HG03354 (cell line): ENCODE results near the gene ACTN2.

ENCODE experiments used
- ATAC-seq: cut with Tn5 transposase; IDR thresholded peaks from one replicate; pipeline ENCODE4 v1.9.1; 2021; ENCODE audit warnings: mild to moderate bottlenecking; ENCODE audit not compliant: unreplicated experiment, poor library complexity, severe bottlenecking

ACTN2 gene

GRCh38 chr1:236761397-236762132 is 75.3 kb downstream of the ACTN2 start:
- no peak for ATAC-seq

DNA sequence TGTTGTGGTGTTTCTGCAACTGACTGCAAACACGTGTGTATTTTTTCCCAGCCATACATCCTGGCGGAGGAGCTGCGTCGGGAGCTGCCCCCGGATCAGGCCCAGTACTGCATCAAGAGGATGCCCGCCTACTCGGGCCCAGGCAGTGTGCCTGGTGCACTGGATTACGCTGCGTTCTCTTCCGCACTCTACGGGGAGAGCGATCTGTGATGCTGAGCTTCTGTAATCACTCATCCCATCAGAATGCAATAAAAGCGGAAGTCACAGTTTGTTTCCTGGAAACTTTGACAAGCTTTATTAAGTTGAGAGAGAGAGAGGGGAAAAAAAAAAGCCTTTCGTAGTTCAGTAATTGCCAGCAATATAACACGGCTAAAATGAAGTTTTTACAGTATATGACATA is 76.1 kb downstream of the ACTN2 start:
- ATAC-seq, result no peak

- ATAC-seq, result no peak
Measured at GRCh38 chr1:236765831-236766230, 79.5 kb downstream of the ACTN2 start.

- ATAC-seq, result no peak
Measured at GRCh38 chr1:236766506-236766905, 80.2 kb downstream of the ACTN2 start.

- ATAC-seq, result no peak
Measured at GRCh38 chr1:236767276-236767675, 81.0 kb downstream of the ACTN2 start.

- ATAC-seq, result no peak
Measured at GRCh38 chr1:236768601-236769000, 82.3 kb downstream of the ACTN2 start.

DNA sequence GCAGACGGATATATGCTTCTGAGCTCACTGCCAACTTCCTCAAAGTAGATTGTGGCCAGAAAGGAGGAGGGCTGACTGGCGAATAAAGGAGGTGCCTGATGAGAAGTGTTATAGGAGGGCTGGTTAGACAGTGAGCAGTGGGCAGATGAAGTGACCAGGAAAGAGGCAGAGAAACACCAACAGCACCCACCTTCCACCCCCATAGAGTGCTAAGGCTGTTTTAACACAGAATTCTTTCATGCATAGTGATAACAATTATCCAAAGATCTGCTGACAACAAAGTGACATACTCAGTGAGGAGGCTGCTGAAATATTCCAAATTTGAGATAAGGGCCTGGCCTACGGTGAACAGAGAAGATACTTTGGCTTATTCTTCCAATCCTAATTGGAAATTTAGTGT is 87.6 kb downstream of the ACTN2 start:
- ATAC-seq, result no peak

DNA sequence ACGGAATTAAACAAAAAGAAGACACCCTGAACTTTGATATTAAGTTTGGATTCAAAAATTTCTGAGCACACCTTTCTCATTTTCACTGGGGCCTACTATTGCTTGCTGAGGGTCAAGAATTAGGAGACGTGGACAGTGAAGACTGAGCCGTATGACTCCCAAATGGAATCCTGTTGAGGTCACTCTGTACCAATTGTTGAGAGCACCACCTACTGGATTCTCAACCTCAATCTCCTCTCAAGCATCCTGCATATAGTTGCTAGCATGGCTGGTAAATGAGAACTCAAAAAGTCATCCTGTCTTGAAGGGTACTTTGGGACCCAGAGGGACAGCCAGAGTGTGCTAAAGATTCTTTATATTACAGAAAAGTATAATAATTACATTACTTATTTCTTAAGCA is 88.6 kb downstream of the ACTN2 start:
- ATAC-seq, result no peak

GRCh38 chr1:236779312-236779711 is 93.0 kb downstream of the ACTN2 start:
- ATAC-seq, result no peak

DNA sequence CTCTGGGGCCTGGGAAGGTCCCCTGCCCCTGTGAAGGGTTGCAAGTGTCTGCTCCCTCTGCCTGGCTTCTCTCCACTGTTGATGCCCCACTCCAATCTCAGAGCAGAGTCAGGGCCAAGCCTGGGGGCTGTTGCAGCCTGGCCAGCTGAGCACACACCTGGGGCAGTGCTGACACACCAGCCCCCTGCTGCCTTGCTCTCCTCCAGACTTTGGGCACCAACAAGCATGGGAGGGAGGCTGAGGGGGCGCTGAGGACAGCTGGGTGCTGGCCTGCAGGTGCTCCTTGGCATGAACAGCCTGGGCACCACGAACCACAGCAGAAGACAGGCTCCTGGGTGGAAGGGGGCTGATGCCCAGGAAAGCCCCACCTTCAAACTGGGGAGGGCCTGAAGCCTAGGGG is 99.2 kb downstream of the ACTN2 start:
- no peak for ATAC-seq

DNA sequence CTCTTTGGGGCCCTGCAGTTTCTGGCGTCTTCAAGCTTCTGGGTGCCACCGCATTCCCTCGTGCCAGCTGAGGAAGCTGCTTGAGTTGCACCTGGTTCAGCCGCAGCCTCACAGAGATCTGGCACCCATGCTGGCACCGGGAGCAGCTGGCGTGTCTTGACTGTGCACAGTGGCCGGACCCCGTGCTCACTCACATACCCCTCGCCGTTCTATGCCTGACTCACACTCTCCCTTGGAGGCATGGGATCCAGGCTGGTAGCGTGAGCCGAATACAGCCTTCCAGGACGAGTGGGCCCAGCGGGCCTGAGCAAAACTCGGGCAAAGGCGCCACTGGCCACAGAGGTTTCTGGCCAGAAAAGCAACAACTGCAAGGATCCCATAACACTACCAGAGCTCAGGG is 100.2 kb downstream of the ACTN2 start:
- ATAC-seq, result no peak

DNA sequence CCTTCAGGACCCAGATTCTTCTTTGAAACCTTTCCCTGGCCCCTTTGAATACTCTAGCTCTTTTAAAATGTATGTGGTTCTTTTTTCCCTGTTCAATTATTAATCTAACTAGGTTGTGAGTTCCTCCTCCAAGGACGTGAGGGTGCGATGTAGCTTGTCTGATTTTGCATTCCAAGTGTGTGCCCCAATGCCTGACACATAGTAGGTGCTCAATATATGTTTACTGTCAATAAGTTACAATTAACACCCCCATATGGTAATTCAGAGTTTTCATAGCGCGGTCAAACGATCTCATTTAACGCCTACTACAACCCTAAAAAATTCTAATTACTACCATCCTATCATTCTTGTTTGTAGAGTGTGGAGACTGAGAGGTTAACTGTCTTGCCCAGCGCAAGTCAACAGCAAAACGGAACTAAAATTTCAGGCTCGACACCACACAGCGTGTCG is 108.3 kb downstream of the ACTN2 start:
- ATAC-seq, result no peak

DNA sequence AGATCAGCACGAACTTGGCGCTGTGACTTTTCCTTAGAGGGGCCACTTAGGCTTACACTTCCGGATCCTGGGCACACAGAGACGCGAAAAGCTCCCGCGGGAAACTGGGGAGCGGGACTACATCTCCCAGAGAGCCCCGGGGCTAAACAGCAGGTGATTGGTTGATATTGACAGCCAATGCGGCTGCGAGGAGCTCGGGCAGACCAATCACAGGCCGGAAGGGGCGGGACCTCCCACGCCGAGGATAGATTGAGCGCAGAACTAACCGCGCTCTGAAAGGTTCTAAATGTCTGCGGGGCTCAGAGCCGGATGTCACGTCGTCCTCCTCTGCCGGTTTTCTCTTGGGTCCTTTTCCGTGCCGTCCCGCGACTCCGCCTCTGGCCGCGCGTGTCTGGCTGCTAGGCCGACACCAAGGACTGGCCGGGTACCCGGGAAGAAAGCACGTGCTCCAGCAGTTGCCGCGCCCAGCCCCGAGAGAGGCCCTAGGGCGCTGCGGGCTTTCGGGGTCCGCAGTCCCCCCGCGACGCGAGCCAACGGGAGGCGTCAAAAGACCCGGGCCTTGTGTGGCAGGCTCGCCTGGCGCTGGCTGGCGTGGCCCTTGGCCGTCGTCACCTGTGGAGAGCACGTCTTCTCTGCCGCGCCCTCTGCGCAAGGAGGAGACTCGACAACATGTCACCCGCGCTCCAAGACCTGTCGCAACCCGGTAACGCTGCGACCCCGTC is 108.9 kb downstream of the ACTN2 start, which contains the start of gene MTR:
Gene MTR (plus strand): TSS at position 258 of the 722 bp plus-strand sequence. CDS start 412 bp downstream, at position 670.
- ATAC-seq, result peak; percentile 96

DNA sequence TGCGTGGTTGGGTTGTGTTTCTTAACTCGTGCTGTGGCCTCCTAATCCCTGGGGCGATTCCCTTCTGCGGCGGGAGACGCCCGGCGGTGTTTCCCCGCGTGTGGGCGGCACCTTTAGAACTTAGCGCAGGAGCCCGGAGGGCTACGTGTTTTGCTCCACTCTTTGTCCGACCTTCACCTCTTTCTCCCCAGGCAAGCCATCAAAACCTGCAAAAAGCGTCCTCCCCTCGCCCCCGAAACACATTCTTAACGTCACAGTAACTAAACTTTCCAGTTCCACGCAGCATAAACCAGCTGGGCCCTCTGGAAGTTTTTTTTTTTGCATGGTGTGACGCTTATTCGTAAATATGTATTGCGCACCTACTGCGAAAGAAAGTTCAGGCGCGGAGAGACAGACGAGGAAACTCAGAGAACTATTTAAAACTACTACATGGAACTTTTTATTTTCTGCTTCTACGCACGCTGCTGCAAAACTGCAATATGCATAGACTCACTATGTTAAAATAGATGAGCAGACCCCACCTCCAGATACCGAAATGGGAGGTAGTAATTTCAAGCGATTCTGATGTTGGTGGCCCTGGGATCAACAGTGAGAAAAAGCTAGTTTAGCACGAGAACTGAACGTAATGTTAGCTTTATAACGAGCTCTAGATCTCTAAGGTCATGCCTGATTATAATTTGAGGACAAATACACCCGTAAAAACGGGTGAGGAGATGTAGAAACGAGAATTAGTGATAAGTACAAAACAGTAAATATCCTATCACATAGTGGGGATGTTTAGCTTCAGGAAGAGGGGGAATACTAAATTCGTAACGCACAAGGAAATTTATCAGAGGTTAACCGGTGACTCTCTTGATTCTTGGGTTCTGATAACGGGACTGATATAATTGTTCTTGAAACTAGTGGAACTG is 109.7 kb downstream of the ACTN2 start:
- ATAC-seq, result peak; percentile 32

DNA sequence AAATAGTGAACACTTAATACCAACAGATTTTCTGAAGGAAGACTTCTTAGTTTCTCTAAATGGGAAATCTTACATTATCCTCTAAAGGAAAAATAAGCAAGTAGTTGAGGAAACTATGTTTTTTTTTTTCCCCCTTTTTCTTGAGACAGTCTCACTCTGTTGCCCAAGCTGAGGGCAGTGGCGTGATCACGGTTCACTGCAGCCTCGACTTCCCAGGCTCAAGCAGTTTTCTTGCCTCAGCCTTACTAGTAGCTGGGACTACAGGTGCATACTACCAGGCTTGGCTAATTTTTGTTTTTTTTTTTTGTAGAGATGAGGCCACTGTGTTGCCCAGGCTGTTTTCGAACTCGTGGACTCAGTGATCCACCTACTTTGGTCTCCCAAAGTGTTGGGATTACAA is 112.7 kb downstream of the ACTN2 start:
- no peak for ATAC-seq

GRCh38 chr1:236800002-236800620 is 113.8 kb downstream of the ACTN2 start:
- ATAC-seq, result no peak

- no peak for ATAC-seq
Measured at GRCh38 chr1:236800623-236801022, 114.3 kb downstream of the ACTN2 start.

DNA sequence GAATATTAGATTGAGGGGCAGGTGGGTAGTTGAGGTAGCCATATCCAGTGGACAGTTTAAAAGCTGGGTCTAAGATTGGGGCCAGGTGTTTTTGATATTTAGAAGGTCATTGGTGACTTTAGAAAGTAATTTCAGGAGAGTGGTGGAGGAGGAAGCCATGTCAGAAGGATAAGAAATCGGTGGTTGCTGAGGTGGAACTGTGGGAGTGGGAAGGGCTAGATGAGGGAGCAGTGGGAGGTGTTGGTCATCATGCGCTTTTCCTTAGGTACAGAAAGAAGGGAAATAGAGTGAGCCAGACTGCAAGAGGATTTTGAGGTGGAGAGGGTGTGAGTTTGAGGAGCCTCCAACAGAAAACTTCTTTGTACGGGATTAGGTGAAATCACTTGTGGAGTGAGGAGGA is 116.0 kb downstream of the ACTN2 start:
- ATAC-seq, result no peak

DNA sequence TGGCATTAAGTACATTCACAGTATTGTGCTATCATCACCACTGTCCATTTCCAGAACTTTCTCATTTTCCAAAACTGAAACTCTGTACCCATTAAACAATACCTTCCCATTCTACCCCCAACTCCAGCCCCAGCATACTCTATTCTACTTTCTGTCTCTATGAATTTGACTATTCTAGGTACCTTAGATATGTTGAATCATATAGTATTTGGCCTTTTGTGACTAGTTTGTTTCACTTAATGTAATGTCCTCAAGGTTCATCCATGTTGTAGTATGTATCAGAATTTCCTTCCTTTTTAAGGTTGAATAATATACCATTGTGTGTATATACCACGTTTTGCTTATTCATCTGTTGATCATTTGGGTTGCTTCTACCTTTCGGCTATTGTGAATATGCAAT is 120.3 kb downstream of the ACTN2 start:
- ATAC-seq, result no peak

DNA sequence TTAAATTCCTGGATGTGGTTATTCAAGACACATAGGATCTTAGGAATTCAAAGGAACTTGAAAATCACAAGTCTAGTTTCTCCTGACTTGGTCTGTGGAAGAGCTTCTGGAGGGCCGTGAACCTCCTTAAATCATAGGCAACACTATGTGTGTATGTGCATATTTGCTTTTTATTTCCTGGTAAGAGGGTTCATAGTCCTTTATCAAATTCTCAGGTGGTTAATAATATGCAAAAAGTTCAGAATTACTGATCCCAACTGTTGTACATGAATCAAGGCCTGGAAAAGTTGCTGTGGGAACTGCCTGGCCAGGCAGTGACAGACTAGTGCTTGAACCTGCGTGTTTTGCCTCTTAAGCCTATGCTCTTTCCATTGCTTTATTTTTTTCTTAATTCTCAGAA is 121.7 kb downstream of the ACTN2 start:
- no peak for ATAC-seq
